Measurements from ENCODE around the gene TGFBI.

GRCh38 chr5:136108766-136109165 is 80.0 kb downstream of the TGFBI start:
- TF ChIP-seq, protein P1, sequence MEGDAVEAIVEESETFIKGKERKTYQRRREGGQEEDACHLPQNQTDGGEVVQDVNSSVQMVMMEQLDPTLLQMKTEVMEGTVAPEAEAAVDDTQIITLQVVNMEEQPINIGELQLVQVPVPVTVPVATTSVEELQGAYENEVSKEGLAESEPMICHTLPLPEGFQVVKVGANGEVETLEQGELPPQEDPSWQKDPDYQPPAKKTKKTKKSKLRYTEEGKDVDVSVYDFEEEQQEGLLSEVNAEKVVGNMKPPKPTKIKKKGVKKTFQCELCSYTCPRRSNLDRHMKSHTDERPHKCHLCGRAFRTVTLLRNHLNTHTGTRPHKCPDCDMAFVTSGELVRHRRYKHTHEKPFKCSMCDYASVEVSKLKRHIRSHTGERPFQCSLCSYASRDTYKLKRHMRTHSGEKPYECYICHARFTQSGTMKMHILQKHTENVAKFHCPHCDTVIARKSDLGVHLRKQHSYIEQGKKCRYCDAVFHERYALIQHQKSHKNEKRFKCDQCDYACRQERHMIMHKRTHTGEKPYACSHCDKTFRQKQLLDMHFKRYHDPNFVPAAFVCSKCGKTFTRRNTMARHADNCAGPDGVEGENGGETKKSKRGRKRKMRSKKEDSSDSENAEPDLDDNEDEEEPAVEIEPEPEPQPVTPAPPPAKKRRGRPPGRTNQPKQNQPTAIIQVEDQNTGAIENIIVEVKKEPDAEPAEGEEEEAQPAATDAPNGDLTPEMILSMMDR (IDR thresholded peaks at IDR 0.05; ENCODE audit: low read depth, low read length, poor library complexity, severe bottlenecking), result no peak
- no peak for TF ChIP-seq EZH2phosphoT487 (IDR thresholded peaks at IDR 0.05; ENCODE audit: borderline replicate concordance, low read length)

Data from DOHH2 (cell line).